Daoy (cell line): ENCODE data around the gene TENT5C. TPM values are rescaled to one million over a fixed set of nuclear protein-coding genes. Genes with fewer than 3 reads are reported as not detected.
A peak's percentile ranks its signal among the peaks of the same experiment; 100 is the strongest.

ENCODE experiments used
- DNase-seq: peaks from one replicate; pipeline ENCODE4 v3.0.0-alpha.2; 2015; ENCODE audit warnings: low read depth
- total RNA-seq: library from RNA; depleted of rRNA; stranded (reverse); fragments of >200 nt; shearing (Covaris generic); gene quantifications from 2 replicates; pipeline ENCODE4 v1.2.3, GENCODE V29; 2014

TENT5C gene
- total RNA-seq, 1 experiment from 2014 or later = under 0.01 TPM

DNA sequence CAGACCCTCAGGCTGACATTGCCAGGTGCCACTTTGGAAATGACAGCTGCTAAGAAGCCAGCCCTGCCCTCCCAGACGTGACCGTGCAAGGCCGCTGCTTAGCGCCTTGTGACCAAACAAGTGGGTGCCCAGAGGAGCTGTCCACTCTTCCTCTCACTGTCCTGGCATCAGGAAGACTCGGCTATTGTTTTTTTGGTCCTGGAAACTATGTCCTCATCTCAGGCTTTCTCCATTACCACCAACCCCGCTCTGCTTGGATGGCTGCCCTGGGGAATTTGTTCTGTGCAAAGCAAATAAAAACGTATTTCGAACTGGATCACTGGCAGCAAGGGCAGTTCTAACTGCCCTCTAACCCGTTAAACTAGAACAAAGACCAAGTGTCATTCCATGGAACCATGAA lies 13.7 kb upstream of the TENT5C start:
- no peak for DNase-seq

DNA sequence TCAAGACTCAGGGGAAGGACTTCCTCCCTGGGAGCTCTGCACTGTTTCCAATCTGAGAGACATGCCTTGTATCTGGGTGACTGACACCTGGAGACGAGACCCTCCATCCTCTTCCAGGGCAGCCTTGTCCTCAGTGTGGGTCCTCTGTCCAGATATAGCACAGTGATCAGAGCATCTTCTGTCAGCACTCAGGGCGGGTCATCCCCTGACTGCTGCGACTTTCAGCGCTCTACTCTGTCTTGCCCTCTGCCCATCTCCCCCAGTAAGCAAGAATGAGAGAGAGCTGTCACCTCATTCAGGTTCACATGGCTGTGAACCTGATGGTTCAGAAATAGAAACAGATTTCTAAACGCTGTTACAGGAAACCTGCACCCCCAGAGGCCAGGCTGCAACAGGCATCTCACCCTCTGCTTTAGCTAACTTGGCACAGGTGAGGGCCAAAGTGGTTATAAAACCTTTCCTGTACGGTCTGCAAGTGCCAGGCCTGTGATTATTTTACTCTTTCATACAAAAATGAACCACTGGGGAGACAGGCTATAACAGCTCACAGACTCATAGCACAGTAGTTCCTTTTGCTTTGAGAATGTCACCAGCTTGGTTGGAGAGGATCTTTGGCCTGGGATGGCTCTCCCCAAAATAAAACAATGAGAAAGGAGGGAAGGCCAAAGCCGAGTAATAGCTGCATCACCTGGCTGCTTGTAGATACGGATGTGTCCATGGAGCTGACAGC lies 11.4 kb upstream of the TENT5C start:
- DNase-seq = no peak

- DNase-seq = no peak
These were observed 9.7 kb upstream of the TENT5C start for GRCh38 chr1:117596023-117596720.

- no peak for DNase-seq
These were observed 7.4 kb upstream of the TENT5C start for GRCh38 chr1:117598489-117598888.

- no peak for DNase-seq
These were observed 6.3 kb upstream of the TENT5C start for GRCh38 chr1:117599286-117600221.

DNA sequence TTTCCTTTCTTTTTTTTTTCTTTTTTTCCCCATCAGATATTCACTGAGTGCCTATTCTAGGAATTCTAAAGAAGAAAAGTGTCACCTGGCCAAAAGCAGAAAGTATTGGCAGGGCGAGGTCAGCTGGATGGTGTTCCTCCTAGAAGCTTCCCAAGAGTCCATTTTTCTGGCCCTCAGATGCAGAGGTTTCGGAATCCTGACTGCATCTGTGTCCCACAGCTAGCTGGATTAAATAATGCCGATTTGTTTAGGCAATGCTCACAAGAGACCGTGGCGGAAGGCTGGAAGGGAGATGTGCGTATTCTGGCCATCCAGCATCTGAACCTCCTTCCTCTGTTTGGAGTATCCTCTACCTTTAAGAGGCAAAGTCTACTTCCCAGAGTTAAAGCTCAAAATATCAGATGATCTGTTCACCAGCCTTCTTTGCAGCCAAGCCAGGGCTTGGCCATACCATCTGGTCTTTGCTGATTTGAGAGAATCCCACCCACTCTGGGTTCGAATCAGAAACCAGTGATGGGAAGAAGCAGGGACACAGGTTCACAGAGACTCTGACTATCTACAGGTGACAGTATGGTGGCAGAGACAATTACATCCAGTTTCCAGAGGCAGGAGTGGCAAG lies 5.4 kb upstream of the TENT5C start:
- DNase-seq = no peak

GRCh38 chr1:117600966-117601365 lies 4.9 kb upstream of the TENT5C start:
- no peak for DNase-seq

- DNase-seq = no peak
These were observed 3.0 kb upstream of the TENT5C start for GRCh38 chr1:117602862-117603261.

GRCh38 chr1:117605164-117605773 lies 579 bp upstream of the TENT5C start:
- DNase-seq = peak; percentile 59

DNA sequence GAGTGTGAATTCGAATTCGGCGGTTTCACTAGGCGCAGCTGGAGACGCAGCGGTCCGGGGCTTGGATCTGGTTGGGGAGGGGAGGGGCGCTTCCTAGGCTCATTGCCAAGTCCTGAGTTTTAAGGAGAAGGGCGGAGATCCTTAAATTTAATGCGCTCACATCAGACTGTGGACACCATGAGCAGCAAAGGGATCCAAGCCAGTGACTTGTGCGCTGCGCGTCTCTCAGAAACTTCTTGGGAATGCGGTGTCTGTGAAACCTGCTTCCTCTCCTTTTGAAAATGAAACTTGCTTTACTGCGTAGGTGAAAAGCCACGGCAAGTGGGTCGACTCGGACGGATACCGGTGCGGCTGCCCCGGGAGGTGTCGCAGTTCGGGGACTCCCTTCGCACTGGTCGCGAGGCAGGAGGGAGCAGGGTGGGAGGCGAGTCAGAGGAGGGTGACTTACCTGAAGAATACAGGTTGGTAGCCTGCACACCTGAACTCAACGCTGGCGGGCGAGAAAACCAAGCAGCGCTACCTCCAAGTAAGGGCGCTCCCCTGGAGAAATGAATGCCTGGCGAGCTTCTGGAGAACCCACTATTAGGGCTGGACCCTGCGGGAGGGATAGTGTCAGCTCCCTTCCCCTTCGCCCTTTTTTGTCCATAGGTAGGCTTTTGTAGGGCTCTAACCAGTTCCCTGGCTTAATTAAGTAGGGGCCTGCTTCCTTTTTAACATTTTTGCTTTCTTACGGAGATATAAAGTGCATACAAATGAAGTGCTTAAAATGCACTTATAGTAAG lies 992 bp downstream of the TENT5C start:
- DNase-seq = peak; percentile 49

- peak; percentile 39 for DNase-seq
These were observed 1.6 kb downstream of the TENT5C start for GRCh38 chr1:117607471-117607870.

- DNase-seq = no peak
These were observed 2.3 kb downstream of the TENT5C start for GRCh38 chr1:117608115-117608615.

- DNase-seq = no peak
These were observed 2.9 kb downstream of the TENT5C start for GRCh38 chr1:117608758-117609157.

- no peak for DNase-seq
These were observed 3.6 kb downstream of the TENT5C start for GRCh38 chr1:117609471-117609911.

- DNase-seq = no peak
These were observed 4.2 kb downstream of the TENT5C start for GRCh38 chr1:117610036-117610435.

GRCh38 chr1:117611121-117611601 lies 5.3 kb downstream of the TENT5C start:
- no peak for DNase-seq

DNA sequence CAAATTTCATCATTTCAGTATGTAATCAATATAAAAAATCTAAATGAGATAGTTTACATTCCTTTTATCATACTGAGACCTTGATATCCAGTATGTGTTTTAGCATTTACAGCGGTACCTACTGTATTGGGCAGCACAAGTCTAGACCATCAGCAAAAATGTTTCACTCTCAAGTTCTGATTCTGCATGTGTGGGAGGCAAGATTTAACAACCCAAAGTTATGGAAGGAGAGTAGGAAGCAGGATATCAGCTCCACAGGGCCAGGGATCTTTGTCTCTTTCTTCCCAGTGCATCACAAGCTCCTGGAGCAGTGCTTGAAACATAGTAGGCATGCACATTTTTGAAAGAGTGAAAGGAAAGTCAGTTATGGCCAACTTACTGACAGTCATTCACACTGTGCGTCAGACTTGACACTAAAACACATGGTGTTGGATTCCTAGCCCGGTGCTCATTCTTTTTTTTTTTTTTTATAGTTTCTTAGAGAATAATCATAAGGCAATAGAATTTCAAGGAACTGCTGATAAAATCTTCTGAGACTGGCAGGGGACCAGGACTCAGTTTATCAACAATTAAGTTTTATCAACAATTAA lies 6.1 kb downstream of the TENT5C start:
- DNase-seq = no peak

DNA sequence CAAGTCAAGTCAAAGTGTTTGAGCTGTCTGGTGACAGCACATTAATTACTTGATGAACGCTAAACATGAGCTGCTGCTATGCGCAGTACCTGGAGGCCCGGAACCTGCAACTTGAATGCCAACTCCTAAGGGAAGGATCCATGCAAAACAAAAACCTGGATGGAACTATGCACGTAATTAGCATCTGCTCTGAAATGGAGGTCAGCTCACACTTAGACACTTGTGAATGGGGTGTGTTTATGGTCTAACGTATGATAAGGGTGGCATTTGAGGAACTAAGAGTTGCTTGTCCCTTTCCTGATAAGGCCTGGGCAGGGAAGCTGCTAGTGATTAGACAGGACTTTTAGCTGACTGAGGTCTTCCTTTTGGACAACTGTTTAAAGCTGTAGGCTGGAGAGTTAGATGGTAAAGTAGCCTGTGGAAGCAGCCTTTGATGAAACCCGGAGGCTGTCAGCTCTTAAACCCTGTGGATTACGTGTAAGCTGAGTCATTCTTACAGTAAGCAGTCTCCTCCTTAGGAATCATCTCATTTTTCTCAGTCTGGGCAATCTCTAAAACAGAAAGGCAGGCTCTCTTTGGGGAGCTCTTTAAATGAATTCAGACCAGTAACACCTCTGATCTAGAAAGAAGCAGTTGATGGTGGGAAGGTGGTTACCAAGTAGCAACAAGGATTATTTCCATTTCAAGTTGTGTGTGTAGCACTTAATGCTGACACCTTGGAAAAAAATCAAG lies 6.8 kb downstream of the TENT5C start:
- peak; percentile 70 for DNase-seq
